Trophoblast cell (in vitro differentiated cells and primary cell): ENCODE results near the gene CHI3L2.

ENCODE experiments used
- DNase-seq, 2 donors: peaks; one replicate each; pipeline ENCODE4 v3.0.0-alpha.2; 2016
- H2AFZ ChIP-seq: 2 replicates; pipeline ENCODE4 v1.6.1; 2013; ENCODE audit warnings: low read length, moderate library complexity, mild to moderate bottlenecking; ENCODE audit not compliant: insufficient read depth, poor library complexity
- H2AK5ac ChIP-seq: 2 replicates; pipeline ENCODE4 v1.6.1; 2013; ENCODE audit warnings: mild to moderate bottlenecking, low read length
- H2BK120ac ChIP-seq: 2 replicates; pipeline ENCODE4 v1.6.1; 2013; ENCODE audit warnings: low read length, mild to moderate bottlenecking, moderate library complexity; ENCODE audit not compliant: insufficient read depth, poor library complexity
- H2BK12ac ChIP-seq: 2 replicates; pipeline ENCODE4 v1.6.1; 2013; ENCODE audit warnings: mild to moderate bottlenecking, low read length, moderate library complexity
- H2BK5ac ChIP-seq: 2 replicates; pipeline ENCODE4 v1.6.1; 2013; ENCODE audit warnings: low read length, low read depth, moderate library complexity, mild to moderate bottlenecking; ENCODE audit not compliant: poor library complexity
- H3K14ac ChIP-seq: 2 replicates; pipeline ENCODE4 v1.6.1; 2013; ENCODE audit warnings: mild to moderate bottlenecking, low read length
- H3K18ac ChIP-seq: 2 replicates; pipeline ENCODE4 v1.6.1; 2013; ENCODE audit warnings: mild to moderate bottlenecking, low read length
- H3K23ac ChIP-seq: 2 replicates; pipeline ENCODE4 v1.6.1; 2013; ENCODE audit warnings: low read length
- H3K27ac ChIP-seq: 2 replicates; pipeline ENCODE4 v1.5.1; 2013; ENCODE audit warnings: low read depth, mild to moderate bottlenecking, inconsistent platforms, low read length, moderate library complexity
- H3K27me3 ChIP-seq: 2 replicates; pipeline ENCODE4 v1.6.1; 2013; ENCODE audit warnings: inconsistent platforms, mild to moderate bottlenecking, low read length, moderate library complexity; ENCODE audit not compliant: insufficient read depth
- H3K36me3 ChIP-seq, 2 experiments: 1 replicate in 1 of 2; 2 replicates in 1 of 2; pipeline ENCODE4 v1.6.1; 2013; ENCODE audit warnings: low read length in 2 of 2, mild to moderate bottlenecking in 2 of 2, moderate library complexity in 1 of 2; ENCODE audit not compliant: insufficient read depth in 2 of 2, control insufficient read depth in 1 of 2
- H3K4ac ChIP-seq: 2 replicates; pipeline ENCODE4 v1.6.1; 2013; ENCODE audit warnings: low read depth, mild to moderate bottlenecking, low read length, moderate library complexity
- H3K4me1 ChIP-seq, 2 experiments: 1 replicate in 1 of 2; 2 replicates in 1 of 2; pipeline ENCODE4 v1.6.1; 2013; ENCODE audit warnings: low read length in 2 of 2, mild to moderate bottlenecking in 2 of 2, moderate library complexity in 1 of 2; ENCODE audit not compliant: insufficient read depth in 2 of 2, control insufficient read depth in 1 of 2
- H3K4me2 ChIP-seq: 2 replicates; pipeline ENCODE4 v1.6.1; 2013; ENCODE audit warnings: inconsistent platforms, mild to moderate bottlenecking, low read length, moderate library complexity
- H3K4me3 ChIP-seq: 2 replicates; pipeline ENCODE4 v1.5.1; 2013; ENCODE audit warnings: mild to moderate bottlenecking, low read depth, low read length, inconsistent platforms
- H3K79me1 ChIP-seq: one replicate; pipeline ENCODE4 v1.6.1; 2013; ENCODE audit warnings: low read length
- H3K79me2 ChIP-seq: 2 replicates; pipeline ENCODE4 v1.6.1; 2013; ENCODE audit warnings: low read length, mild to moderate bottlenecking; ENCODE audit not compliant: control insufficient read depth, insufficient read depth, poor library complexity
- H3K9ac ChIP-seq: 2 replicates; pipeline ENCODE4 v1.6.1; 2013; ENCODE audit warnings: mild to moderate bottlenecking, low read length
- H3K9me3 ChIP-seq: 2 replicates; pipeline ENCODE4 v1.6.1; 2013; ENCODE audit warnings: low read depth, mild to moderate bottlenecking, control low read depth, inconsistent platforms, low read length; ENCODE audit not compliant: insufficient read depth
- H4K12ac ChIP-seq: 2 replicates; pipeline ENCODE4 v1.6.1; 2013; ENCODE audit warnings: low read depth, mild to moderate bottlenecking, low read length, moderate library complexity
- H4K8ac ChIP-seq: 2 replicates; pipeline ENCODE4 v1.6.1; 2013; ENCODE audit warnings: low read depth, mild to moderate bottlenecking, low read length, moderate library complexity
- H4K91ac ChIP-seq: one replicate; pipeline ENCODE4 v1.6.1; 2013; ENCODE audit warnings: low read depth, mild to moderate bottlenecking, low read length, moderate library complexity
- WGBS: extraction: QIAGEN DNeasy Blood & Tissue Kit; methylation state at CpG from one replicate; pipeline ENCODE4 v1.1.7; 2013; ENCODE audit warnings: missing lambda C conversion rate; ENCODE audit not compliant: insufficient read length, insufficient coverage; ENCODE audit errors: extremely low coverage; 5-methylcytosine and 5-hydroxymethylcytosine counted together

Gene CHI3L2

DNA sequence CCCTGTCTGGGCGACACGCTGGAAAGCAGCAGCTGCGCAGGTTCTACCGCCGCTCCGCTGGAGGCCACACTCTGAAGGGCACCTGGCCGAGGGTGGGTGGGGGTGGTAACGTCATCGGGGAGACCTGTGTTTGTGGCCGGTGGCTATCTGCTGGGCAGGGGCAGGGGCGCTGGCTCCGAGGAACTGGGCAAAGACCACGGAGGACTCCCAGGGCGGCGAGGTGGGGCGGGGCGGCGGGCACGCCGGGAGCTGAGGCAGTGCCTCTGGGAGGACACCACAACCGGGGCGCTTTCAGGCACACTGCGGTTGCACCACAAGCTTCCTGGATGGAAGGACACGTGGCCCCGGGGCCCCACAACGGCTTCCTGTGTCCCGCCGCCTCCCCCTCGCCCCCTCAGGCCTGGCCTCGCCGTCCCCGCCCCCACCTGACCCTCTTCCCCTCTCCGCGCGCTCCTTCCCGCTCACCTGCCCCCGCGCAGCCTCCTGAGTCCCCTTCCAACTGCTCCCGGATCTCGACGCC is 23.8 kb upstream of the CHI3L2 start:
- peak overlapping the region; percentile 25 for H2AFZ ChIP-seq
- peak overlapping the region; percentile 72 for H3K18ac ChIP-seq
- peak overlapping the region; percentile 88 for H2BK120ac ChIP-seq
- no peak overlapping the region for H3K9ac ChIP-seq
- no peaks in the 10 kb centered on the region for H3K27me3 ChIP-seq
- peak overlapping the region; percentile 93 for H2AK5ac ChIP-seq
- no peaks in the 10 kb centered on the region for H3K36me3 ChIP-seq
- H4K12ac ChIP-seq, result no peak overlapping the region
- DNase-seq, result no peak
- H2BK5ac ChIP-seq, result peak overlapping the region; percentile 54
- peaks cover 42% of the 10 kb centered on the region for H3K79me1 ChIP-seq
- WGBS, result no CpG with 5 or more reads among the region's 41 CpGs
- H3K27ac ChIP-seq, result peak overlapping the region; percentile 46
- no peaks in the 10 kb centered on the region for H3K9me3 ChIP-seq
- H3K23ac ChIP-seq, result no peak overlapping the region
- peak overlapping the region; percentile 92 for H4K91ac ChIP-seq
- peak overlapping the region; percentile 41 for H3K4ac ChIP-seq
- H3K4me1 ChIP-seq, result peaks cover 19 to 29% of the 10 kb centered on the region in 2 experiments
- peak overlapping the region; percentile 64 for H4K8ac ChIP-seq
- peak overlapping the region; percentile 43 for H3K4me2 ChIP-seq
- H2BK12ac ChIP-seq, result peak overlapping the region; percentile 95
- H3K79me2 ChIP-seq, result peaks cover 2% of the 10 kb centered on the region
- no peak overlapping the region for H3K4me3 ChIP-seq
- peak overlapping the region; percentile 60 for H3K14ac ChIP-seq

DNA sequence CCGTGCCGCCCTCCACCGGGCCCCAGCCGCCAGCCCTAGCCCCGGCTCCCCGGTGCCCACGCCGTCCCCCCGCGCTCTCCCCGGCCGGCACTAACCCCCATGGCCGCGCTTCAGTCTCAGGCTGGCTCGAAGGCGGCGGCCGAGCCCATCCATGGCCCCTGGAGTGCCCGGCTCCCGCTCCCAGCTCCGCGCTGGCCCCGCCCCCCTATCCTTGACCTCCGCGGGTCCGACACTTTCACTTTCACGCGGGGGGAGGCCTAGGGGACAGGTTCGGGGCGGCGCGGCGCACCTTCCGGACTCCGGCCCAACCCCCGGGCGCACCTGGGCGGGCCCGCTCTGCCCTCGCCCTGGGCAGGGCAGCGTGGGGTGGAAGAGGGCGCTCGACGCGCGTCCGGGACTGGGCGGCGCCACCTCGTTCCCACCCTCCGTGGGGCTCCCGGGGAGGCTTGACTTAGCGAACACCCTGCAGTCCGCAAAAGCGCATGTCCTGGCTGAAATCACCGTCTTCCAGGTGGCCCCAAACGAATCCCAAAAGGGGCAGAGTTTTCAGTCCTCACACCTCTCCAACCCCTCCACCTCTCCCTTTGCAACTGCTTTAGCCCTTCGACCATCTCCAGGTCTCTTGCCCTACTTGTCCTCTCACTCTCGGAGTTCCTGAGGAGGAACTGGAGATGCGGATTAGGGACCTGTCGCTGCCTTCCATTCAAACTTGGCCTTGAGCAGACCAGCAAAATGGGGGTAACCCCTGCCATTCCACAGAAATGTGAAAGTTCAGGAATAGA is 23.1 kb upstream of the CHI3L2 start:
- peaks cover 17 to 26% of the 10 kb centered on the region in 2 experiments for H3K4me1 ChIP-seq
- peak overlapping the region; percentile 17 for H4K8ac ChIP-seq
- no peak overlapping the region for H3K23ac ChIP-seq
- peak overlapping the region; percentile 38 for H3K18ac ChIP-seq
- H4K91ac ChIP-seq, result peak overlapping the region; percentile 84
- H3K9ac ChIP-seq, result no peak overlapping the region
- no peak overlapping the region for H2AFZ ChIP-seq
- H4K12ac ChIP-seq, result no peak overlapping the region
- H3K9me3 ChIP-seq, result no peaks in the 10 kb centered on the region
- H2BK5ac ChIP-seq, result peak overlapping the region; percentile 0
- peak overlapping the region; percentile 71 for H2AK5ac ChIP-seq
- H3K79me2 ChIP-seq, result peaks cover 2% of the 10 kb centered on the region
- H3K4me2 ChIP-seq, result peak overlapping the region; percentile 43
- H3K27me3 ChIP-seq, result no peaks in the 10 kb centered on the region
- H2BK12ac ChIP-seq, result peak overlapping the region; percentile 85
- DNase-seq, result no peak
- H3K27ac ChIP-seq, result no peak overlapping the region
- H3K14ac ChIP-seq, result peak overlapping the region; percentile 59
- peaks cover 38% of the 10 kb centered on the region for H3K79me1 ChIP-seq
- peak overlapping the region; percentile 41 for H3K4ac ChIP-seq
- peak overlapping the region; percentile 70 for H2BK120ac ChIP-seq
- H3K36me3 ChIP-seq, result no peaks in the 10 kb centered on the region
- no CpG with 5 or more reads among the region's 61 CpGs for WGBS
- no peak overlapping the region for H3K4me3 ChIP-seq

DNA sequence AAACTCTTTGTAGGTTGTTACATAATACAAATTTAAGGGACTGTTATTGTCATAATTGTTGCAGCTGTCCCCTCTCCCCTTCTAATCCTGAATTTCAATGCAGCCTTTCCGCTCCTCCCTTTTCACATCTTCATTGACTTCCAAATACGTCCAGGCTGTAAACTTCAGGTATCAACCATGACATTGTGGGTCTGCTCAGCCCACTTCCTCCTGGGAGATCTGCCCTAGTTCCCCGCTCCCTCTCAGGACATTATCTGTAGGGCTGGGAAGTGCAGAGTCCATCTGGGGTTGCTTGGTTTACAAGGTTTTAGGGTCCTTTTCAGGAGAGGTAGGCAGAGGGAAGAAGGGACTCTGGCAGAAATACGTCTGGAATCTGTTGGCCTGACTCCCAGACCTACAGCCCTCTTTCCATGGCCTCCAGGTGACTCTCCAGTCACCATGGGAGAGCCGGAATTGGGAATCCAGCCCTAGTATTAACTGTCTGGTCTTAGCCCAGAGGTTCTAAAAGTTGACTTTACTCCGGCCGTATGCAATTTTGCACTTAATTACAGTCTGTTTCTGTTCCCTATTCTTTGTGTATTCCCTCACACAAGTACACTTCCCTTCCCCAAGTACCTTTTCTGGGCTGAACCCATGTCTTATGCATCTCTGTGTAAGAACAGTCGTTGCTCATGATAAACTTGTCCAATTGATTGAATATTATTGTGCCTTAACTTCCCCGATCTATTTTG is 22.4 kb upstream of the CHI3L2 start:
- Histone ChIP-seq H3K27ac (peak overlapping the region; percentile 4), H2BK5ac (peak overlapping the region; percentile 59), H3K18ac (no peak overlapping the region), H2BK120ac (peak overlapping the region; percentile 70), H3K4me1 (peaks cover 16 to 25% of the 10 kb centered on the region in 2 experiments), H3K36me3 (no peaks in the 10 kb centered on the region), H4K12ac (no peak overlapping the region), H2BK12ac (peak overlapping the region; percentile 69), H3K79me1 (peaks cover 34% of the 10 kb centered on the region), H4K8ac (peak overlapping the region; percentile 45), H3K27me3 (no peaks in the 10 kb centered on the region), H3K14ac (peak overlapping the region; percentile 46), H3K9me3 (no peaks in the 10 kb centered on the region), H2AFZ (no peak overlapping the region), H3K23ac (no peak overlapping the region), H2AK5ac (peak overlapping the region; percentile 15), H3K9ac (no peak overlapping the region), H3K4ac (no peak overlapping the region), H4K91ac (peak overlapping the region; percentile 84), H3K79me2 (peaks cover 2% of the 10 kb centered on the region), H3K4me3 (no peak overlapping the region), H3K4me2 (no peak overlapping the region)
- no CpG with 5 or more reads among the region's 9 CpGs for WGBS
- DNase-seq, result no peak

DNA sequence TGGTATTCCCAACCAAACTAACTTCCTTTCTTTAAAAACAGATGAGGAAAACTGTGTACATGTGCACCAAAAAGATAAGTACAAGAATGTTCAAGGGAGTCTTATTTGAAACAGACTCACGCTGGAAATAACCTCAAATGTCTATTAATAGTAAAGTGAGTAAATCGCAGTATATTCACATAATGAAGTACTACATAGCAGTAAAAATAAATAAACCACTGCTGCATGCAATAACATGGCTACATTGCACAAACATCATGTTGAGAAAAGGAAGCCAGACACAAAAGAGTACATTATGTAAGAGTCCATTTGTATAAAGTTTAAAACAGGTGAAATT is 21.8 kb upstream of the CHI3L2 start:
- H2BK5ac ChIP-seq, result no peak overlapping the region
- H3K36me3 ChIP-seq, result no peaks in the 10 kb centered on the region
- H3K9me3 ChIP-seq, result no peaks in the 10 kb centered on the region
- no peak overlapping the region for H3K9ac ChIP-seq
- WGBS, result no CpG with 5 or more reads among the region's 2 CpGs
- H2BK12ac ChIP-seq, result no peak overlapping the region
- no peak overlapping the region for H3K14ac ChIP-seq
- no peak overlapping the region for H3K23ac ChIP-seq
- H3K79me2 ChIP-seq, result peaks cover 2% of the 10 kb centered on the region
- H3K27ac ChIP-seq, result no peak overlapping the region
- DNase-seq, result peak in 1 of 2 donors; percentile 16
- no peak overlapping the region for H3K4me2 ChIP-seq
- no peak overlapping the region for H2BK120ac ChIP-seq
- no peaks in the 10 kb centered on the region for H3K27me3 ChIP-seq
- no peak overlapping the region for H4K91ac ChIP-seq
- H3K4me1 ChIP-seq, result peaks cover 16 to 22% of the 10 kb centered on the region in 2 experiments
- no peak overlapping the region for H4K12ac ChIP-seq
- peaks cover 29% of the 10 kb centered on the region for H3K79me1 ChIP-seq
- H4K8ac ChIP-seq, result no peak overlapping the region
- no peak overlapping the region for H2AFZ ChIP-seq
- no peak overlapping the region for H3K4ac ChIP-seq
- no peak overlapping the region for H2AK5ac ChIP-seq
- H3K4me3 ChIP-seq, result no peak overlapping the region
- no peak overlapping the region for H3K18ac ChIP-seq
